GM12878 (cell line): ENCODE measurements around the gene SMARCAL1. TPM values are rescaled to one million over a fixed set of nuclear protein-coding genes. Genes with fewer than 3 reads are reported as not detected.

ENCODE experiments used
- ATAC-seq: fragments of 200-7000 bp; cut with Tn5 transposase; 3 replicates; pipeline ENCODE4 v1.9.1; 2020; ENCODE audit warnings: mild to moderate bottlenecking, moderate library complexity
- BruUV-seq: library from RNA; stranded (reverse); fragments of 400-500 nt; replicated peaks from 2 replicates; lab custom pipeline; 2021; lab: Mats Ljungman, UMichigan
- CTCF ChIA-PET: fragments of 300-600 bp; sonication (Branson Sonifier 250); formaldehyde crosslinking; extraction: SDS; loops from one replicate; lab custom pipeline; 2021; ENCODE audit warnings: inconsistent platforms; lab: Yijun Ruan, JAX
- POLR2A ChIA-PET: fragments of 350-600 bp; formaldehyde crosslinking; extraction: SDS; loops from one replicate; lab custom pipeline; 2021; ENCODE audit warnings: inconsistent platforms; lab: Charles Lee
- RAD21 ChIA-PET: fragments of 300-600 bp; sonication (Branson Sonifier 250); formaldehyde crosslinking; loops from one replicate; lab custom pipeline; 2023; ENCODE audit warnings: antibody characterized with exemption; ENCODE audit not compliant: unreplicated experiment; lab: Charles Lee
- SMC1A ChIA-PET: fragments of 300-600 bp; sonication (Branson Sonifier 250); formaldehyde crosslinking; loops from one replicate; lab custom pipeline; 2023; ENCODE audit not compliant: unreplicated experiment, uncharacterized antibody; lab: Charles Lee
- DNase-seq: peaks from one replicate; pipeline ENCODE4 v3.0.0-alpha.2; 2011; ENCODE audit warnings: low read depth, low spot score
- FAIRE-seq: peaks from 3 replicates; lab custom pipeline; 2011; peaks lifted over from hg19 to GRCh38; lab: Jason Lieb, UNC
- H2AFZ ChIP-seq: 2 replicates; pipeline ENCODE4 v1.6.0; 2011; ENCODE audit warnings: low read depth, low read length, control low read depth; ENCODE audit not compliant: control insufficient read depth
- H3K27ac ChIP-seq: 2 replicates; pipeline ENCODE4 v1.5.1; 2011; ENCODE audit warnings: control low read depth; ENCODE audit not compliant: control insufficient read depth, insufficient read depth
- H3K27me3 ChIP-seq, 2 experiments: replicated peaks in 1 of 2; 2 replicates each; pipeline versions ENCODE4 v1.6.0 to v1.6.1; 2011; ENCODE audit warnings: low read length in 1 of 2; ENCODE audit not compliant: control insufficient read depth in 2 of 2, insufficient read depth in 2 of 2
- H3K36me3 ChIP-seq, 2 experiments: 2 replicates each; pipeline ENCODE4 v1.5.1; 2011; ENCODE audit warnings: low read length in 1 of 2; ENCODE audit not compliant: control insufficient read depth in 2 of 2, insufficient read depth in 2 of 2
- H3K4me1 ChIP-seq: 2 replicates; pipeline ENCODE4 v1.6.1; 2011; ENCODE audit warnings: mild to moderate bottlenecking, low read length, moderate library complexity, mixed read lengths; ENCODE audit not compliant: control insufficient read depth, insufficient read depth
- H3K4me2 ChIP-seq: 2 replicates; pipeline ENCODE4 v1.6.0; 2011; ENCODE audit warnings: control low read depth; ENCODE audit not compliant: control insufficient read depth, insufficient read depth
- H3K4me3 ChIP-seq: fragments of 200-600 bp; sonication (generic); 2 replicates; pipeline ENCODE4 v1.5.1; 2016
- H3K79me2 ChIP-seq: 2 replicates; pipeline ENCODE4 v1.6.0; 2011; ENCODE audit warnings: low read length; ENCODE audit not compliant: control insufficient read depth, insufficient read depth
- H3K9ac ChIP-seq: 2 replicates; pipeline ENCODE4 v1.8.0; 2011; ENCODE audit warnings: low read length, control low read depth, mixed read lengths; ENCODE audit not compliant: control insufficient read depth, insufficient read depth
- H3K9me3 ChIP-seq: replicated peaks from 3 replicates; pipeline ENCODE4 v1.5.1; 2011; ENCODE audit warnings: mild to moderate bottlenecking, low read length; ENCODE audit not compliant: control insufficient read depth, insufficient read depth
- H4K20me1 ChIP-seq: 2 replicates; pipeline ENCODE4 v1.6.0; 2011; ENCODE audit not compliant: control insufficient read depth, insufficient read depth
- ASH2L ChIP-seq: fragments of 300-600, 200-600 bp; sonication (generic); IDR thresholded peaks from 2 replicates; pipeline ENCODE4 v1.6.1; 2017; ENCODE audit warnings: low read depth, mild to moderate bottlenecking, borderline replicate concordance
- CEBPB ChIP-seq, 2 experiments: fragments of 150-350 bp in 1 of 2; IDR thresholded peaks; 2 replicates each; pipeline ENCODE4 v1.6.1; 2012 to 2014; ENCODE audit warnings: low read depth in 2 of 2, low read length in 2 of 2, borderline replicate concordance in 1 of 2, inconsistent platforms in 1 of 2
- HDAC6 ChIP-seq: fragments of 200-600 bp; sonication (generic); IDR thresholded peaks from one replicate; pipeline ENCODE4 v1.8.0; 2017; ENCODE audit warnings: antibody characterized with exemption; ENCODE audit not compliant: unreplicated experiment
- MEF2B ChIP-seq: fragments of 450-650 bp; IDR thresholded peaks from 2 replicates; pipeline ENCODE4 v1.6.1; 2018; ENCODE audit warnings: mild to moderate bottlenecking, moderate library complexity; ENCODE audit not compliant: partially characterized antibody, poor library complexity, severe bottlenecking
- MTA2 ChIP-seq: fragments of 450-650 bp; IDR thresholded peaks from 2 replicates; pipeline ENCODE4 v1.6.1; 2016; ENCODE audit warnings: low read depth, mild to moderate bottlenecking, moderate library complexity
- NBN ChIP-seq: fragments of 450-650 bp; IDR thresholded peaks from 2 replicates; pipeline ENCODE4 v1.6.1; 2016
- NR2F1 ChIP-seq: fragments of 450-650 bp; conservative IDR thresholded peaks from 2 replicates; pipeline ENCODE4 v1.6.1; 2017; ENCODE audit warnings: mild to moderate bottlenecking
- SMARCA5 ChIP-seq: fragments of 450-650 bp; IDR thresholded peaks from 2 replicates; pipeline ENCODE4 v1.6.1; 2017; ENCODE audit warnings: mild to moderate bottlenecking
- ZNF207 ChIP-seq: fragments of 450-650 bp; IDR thresholded peaks from 2 replicates; pipeline ENCODE4 v1.6.1; 2014; ENCODE audit warnings: antibody characterized with exemption, mild to moderate bottlenecking, borderline replicate concordance
- ZNF217 ChIP-seq: fragments of 450-650 bp; IDR thresholded peaks from 2 replicates; pipeline ENCODE4 v1.6.1; 2017; ENCODE audit warnings: antibody characterized with exemption, mild to moderate bottlenecking
- WGBS: methylation state at CpG from one replicate; pipeline ENCODE4 v1.1.6; 2016; ENCODE audit warnings: low lambda C conversion rate; ENCODE audit not compliant: insufficient replicate concordance, insufficient coverage; ENCODE audit errors: missing lambda C conversion rate; 5-methylcytosine and 5-hydroxymethylcytosine counted together
- in situ Hi-C: fragments of 300-500 bp; cut with MboI; formaldehyde crosslinking; loops from 9 replicates; pipeline ENCODE4 v1.14.3; 2018; ENCODE audit warnings: mixed read lengths
- intact Hi-C: fragments of 100-400 bp; cut with micrococcal nuclease; formaldehyde crosslinking; loops from one replicate; pipeline ENCODE4 v1.14.2; 2022; ENCODE audit not compliant: unreplicated experiment
- polyA plus RNA-seq, 11 experiments: library from polyadenylated mRNA; depleted of rRNA in 4 of 11; unstranded in 6 of 11; stranded (reverse) in 5 of 11; fragments of >200 nt; fragmentation: Nextera tagmentation in 4 of 11; fragmentation: Illumina TruSeq in 1 of 11; extraction: Ambion mirVana in 4 of 11; extraction: Trizol in 1 of 11; gene quantifications; 1 replicate in 1 of 11; 2 replicates in 10 of 11; pipeline versions ENCODE4 v1.2.1 to v1.2.3, GENCODE V29; 2011 to 2016; ENCODE audit warnings: inconsistent platforms in 2 of 11, missing spikeins in 2 of 11, low read depth in 1 of 11
- total RNA-seq, 4 experiments: library from RNA; depleted of rRNA in 3 of 4; stranded (reverse); fragments of >200 nt in 3 of 4; fragmentation: Illumina TruSeq in 1 of 4; extraction: Trizol in 1 of 4; gene quantifications; 2 replicates each; pipeline versions ENCODE4 v1.2.1 to v1.2.3, GENCODE V29; 2013 to 2021
- TF ChIP-seq, protein P1 (sequence below): IDR thresholded peaks from 2 replicates; pipeline ENCODE4 v1.6.1; 2012; ENCODE audit warnings: improper control_type of control experiment, low read depth, low read length; ENCODE audit not compliant: insufficient replicate concordance
- TF ChIP-seq, protein P2 (sequence below): IDR thresholded peaks from 2 replicates; pipeline ENCODE4 v1.6.1; 2012; ENCODE audit warnings: low read depth, low read length, improper control_type of control experiment

The SMARCAL1 gene
- total and polyA plus RNA-seq, 10 of the 15 experiments (the other 5 are each of a cell fraction or from before 2014, with no cell fraction given) = 10.8 to 32.9 (median 21.8) TPM

DNA sequence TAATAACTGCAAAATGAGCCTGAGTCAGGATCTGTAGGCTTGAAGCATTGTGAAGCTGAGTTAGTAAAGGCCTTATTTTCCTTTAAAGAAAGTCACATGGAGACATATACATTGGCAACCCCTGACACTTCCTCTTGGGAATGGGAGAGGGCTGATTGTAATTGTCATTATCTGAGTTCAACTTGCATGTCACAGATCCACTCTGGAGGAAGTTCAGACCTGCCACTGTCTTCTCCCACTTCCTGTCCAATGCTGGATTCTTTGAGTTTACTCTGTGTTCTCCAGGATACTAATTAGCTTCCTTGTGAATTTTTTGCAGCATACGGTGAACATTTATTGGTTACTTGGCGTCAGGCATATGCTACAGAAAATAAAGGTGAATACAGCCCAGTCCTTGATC lies 34.1 kb downstream of the SMARCAL1 start:
- POLR2A ChIA-PET = interaction anchor here (0.5 kb wide), 1 partner anchor 98 kb away, joined by 4 read pairs; no protein-coding TSS in a partner anchor
- H3K27me3 ChIP-seq = no peaks in the 10 kb centered on the region
- no peak for DNase-seq
- no peak overlapping the region for H2AFZ ChIP-seq
- no peaks in the 10 kb centered on the region for H3K79me2 ChIP-seq
- WGBS = 100% methylated on average over 2 of the region's 2 CpGs
- H4K20me1 ChIP-seq = no peaks in the 10 kb centered on the region
- no peak overlapping the region for H3K27ac ChIP-seq
- H3K9ac ChIP-seq = no peak overlapping the region
- no peak overlapping the region for H3K4me2 ChIP-seq
- TF ChIP-seq NR2F1 (no peak), SMARCA5 (no peak), HDAC6 (no peak), CEBPB (IDR thresholded peaks at IDR 0.05; ENCODE audit: borderline replicate concordance in 1 of 2, low read depth in 2 of 2, low read length in 2 of 2) (no peak), MEF2B (no peak), ZNF217 (no peak), NBN (no peak)
- no peak for FAIRE-seq
- no TSS peak for BruUV-seq
- H3K9me3 ChIP-seq = peaks cover 3% of the 10 kb centered on the region; the same call in 2 of the 3 replicates
- RAD21 ChIA-PET = no interaction called here
- in situ Hi-C loops = no loop called here
- H3K36me3 ChIP-seq = peaks cover 2 to 23% of the 10 kb centered on the region in 2 experiments; a peak in 3 of 4 replicates
- no peaks in the 10 kb centered on the region for H3K4me1 ChIP-seq
- CTCF ChIA-PET = no interaction called here
- SMC1A ChIA-PET = interaction anchor here (0.5 to 2.2 kb wide), 3 partner anchors 9 to 45 kb away, joined by 3 to 6 read pairs (median 4); no protein-coding TSS in a partner anchor
- H3K4me3 ChIP-seq = no peak overlapping the region
- ATAC-seq = no peak
- intact Hi-C loops = no loop called here

DNA sequence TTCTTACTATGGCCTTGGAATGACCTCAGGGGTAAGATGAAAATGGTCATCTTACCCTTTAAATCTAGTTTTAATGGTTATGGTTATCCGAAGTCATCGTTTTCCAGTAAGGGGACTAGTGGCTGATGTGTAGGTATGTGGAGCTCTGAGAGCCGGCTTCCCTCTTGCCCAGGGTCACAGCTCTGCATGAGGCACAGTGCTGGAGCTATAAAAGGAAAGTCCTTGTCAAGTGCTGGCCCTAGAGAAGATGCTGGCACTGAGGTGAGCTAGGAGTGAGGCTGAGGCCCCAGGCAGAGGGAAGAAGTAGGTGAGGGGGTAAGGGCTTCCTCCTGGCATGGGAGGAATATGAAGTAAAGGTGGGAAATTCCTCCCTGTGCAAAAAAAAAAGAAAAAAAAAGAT lies 35.0 kb downstream of the SMARCAL1 start:
- no peak for FAIRE-seq
- CTCF ChIA-PET = no interaction called here
- no peak for TF ChIP-seq ZNF207
- TF ChIP-seq ASH2L = no peak
- TF ChIP-seq, protein P1, sequence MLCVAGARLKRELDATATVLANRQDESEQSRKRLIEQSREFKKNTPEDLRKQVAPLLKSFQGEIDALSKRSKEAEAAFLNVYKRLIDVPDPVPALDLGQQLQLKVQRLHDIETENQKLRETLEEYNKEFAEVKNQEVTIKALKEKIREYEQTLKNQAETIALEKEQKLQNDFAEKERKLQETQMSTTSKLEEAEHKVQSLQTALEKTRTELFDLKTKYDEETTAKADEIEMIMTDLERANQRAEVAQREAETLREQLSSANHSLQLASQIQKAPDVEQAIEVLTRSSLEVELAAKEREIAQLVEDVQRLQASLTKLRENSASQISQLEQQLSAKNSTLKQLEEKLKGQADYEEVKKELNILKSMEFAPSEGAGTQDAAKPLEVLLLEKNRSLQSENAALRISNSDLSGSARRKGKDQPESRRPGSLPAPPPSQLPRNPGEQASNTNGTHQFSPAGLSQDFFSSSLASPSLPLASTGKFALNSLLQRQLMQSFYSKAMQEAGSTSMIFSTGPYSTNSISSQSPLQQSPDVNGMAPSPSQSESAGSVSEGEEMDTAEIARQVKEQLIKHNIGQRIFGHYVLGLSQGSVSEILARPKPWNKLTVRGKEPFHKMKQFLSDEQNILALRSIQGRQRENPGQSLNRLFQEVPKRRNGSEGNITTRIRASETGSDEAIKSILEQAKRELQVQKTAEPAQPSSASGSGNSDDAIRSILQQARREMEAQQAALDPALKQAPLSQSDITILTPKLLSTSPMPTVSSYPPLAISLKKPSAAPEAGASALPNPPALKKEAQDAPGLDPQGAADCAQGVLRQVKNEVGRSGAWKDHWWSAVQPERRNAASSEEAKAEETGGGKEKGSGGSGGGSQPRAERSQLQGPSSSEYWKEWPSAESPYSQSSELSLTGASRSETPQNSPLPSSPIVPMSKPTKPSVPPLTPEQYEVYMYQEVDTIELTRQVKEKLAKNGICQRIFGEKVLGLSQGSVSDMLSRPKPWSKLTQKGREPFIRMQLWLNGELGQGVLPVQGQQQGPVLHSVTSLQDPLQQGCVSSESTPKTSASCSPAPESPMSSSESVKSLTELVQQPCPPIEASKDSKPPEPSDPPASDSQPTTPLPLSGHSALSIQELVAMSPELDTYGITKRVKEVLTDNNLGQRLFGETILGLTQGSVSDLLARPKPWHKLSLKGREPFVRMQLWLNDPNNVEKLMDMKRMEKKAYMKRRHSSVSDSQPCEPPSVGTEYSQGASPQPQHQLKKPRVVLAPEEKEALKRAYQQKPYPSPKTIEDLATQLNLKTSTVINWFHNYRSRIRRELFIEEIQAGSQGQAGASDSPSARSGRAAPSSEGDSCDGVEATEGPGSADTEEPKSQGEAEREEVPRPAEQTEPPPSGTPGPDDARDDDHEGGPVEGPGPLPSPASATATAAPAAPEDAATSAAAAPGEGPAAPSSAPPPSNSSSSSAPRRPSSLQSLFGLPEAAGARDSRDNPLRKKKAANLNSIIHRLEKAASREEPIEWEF = no peak
- TF ChIP-seq, protein P2, sequence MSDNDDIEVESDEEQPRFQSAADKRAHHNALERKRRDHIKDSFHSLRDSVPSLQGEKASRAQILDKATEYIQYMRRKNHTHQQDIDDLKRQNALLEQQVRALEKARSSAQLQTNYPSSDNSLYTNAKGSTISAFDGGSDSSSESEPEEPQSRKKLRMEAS = no peak
- TF ChIP-seq MTA2 = no peak

More for the DNA sequence above, 35.0 kb downstream of the SMARCAL1 start:
- no peak for DNase-seq
- WGBS = 100% methylated on average over 3 of the region's 3 CpGs
- no peaks in the 10 kb centered on the region for H4K20me1 ChIP-seq
- no peak overlapping the region for H3K4me3 ChIP-seq
- no peak overlapping the region for H3K9ac ChIP-seq
- ATAC-seq = no peak
- H2AFZ ChIP-seq = no peak overlapping the region
- H3K79me2 ChIP-seq = no peaks in the 10 kb centered on the region
- H3K4me1 ChIP-seq = no peaks in the 10 kb centered on the region
- no peak overlapping the region for H3K27ac ChIP-seq
- H3K4me2 ChIP-seq = no peak overlapping the region
- intact Hi-C loops = no loop called here
- H3K36me3 ChIP-seq = peaks cover 2 to 25% of the 10 kb centered on the region in 2 experiments; a peak in 3 of 4 replicates
- peaks cover 3% of the 10 kb centered on the region; the same call in 2 of the 3 replicates for H3K9me3 ChIP-seq
- no peaks in the 10 kb centered on the region for H3K27me3 ChIP-seq
- RAD21 ChIA-PET = no interaction called here
- in situ Hi-C loops = no loop called here
- BruUV-seq = no TSS peak
- SMC1A ChIA-PET = interaction anchor here (1.8 kb wide), 1 partner anchor 10 kb away, joined by 4 read pairs; no protein-coding TSS in a partner anchor
- POLR2A ChIA-PET = no interaction called here
